ENCODE results near the gene TARBP1.

GRCh38 chr1:234435620-234436019, 43.4 kb downstream of the TARBP1 start:
- TF ChIP-seq, protein P1, sequence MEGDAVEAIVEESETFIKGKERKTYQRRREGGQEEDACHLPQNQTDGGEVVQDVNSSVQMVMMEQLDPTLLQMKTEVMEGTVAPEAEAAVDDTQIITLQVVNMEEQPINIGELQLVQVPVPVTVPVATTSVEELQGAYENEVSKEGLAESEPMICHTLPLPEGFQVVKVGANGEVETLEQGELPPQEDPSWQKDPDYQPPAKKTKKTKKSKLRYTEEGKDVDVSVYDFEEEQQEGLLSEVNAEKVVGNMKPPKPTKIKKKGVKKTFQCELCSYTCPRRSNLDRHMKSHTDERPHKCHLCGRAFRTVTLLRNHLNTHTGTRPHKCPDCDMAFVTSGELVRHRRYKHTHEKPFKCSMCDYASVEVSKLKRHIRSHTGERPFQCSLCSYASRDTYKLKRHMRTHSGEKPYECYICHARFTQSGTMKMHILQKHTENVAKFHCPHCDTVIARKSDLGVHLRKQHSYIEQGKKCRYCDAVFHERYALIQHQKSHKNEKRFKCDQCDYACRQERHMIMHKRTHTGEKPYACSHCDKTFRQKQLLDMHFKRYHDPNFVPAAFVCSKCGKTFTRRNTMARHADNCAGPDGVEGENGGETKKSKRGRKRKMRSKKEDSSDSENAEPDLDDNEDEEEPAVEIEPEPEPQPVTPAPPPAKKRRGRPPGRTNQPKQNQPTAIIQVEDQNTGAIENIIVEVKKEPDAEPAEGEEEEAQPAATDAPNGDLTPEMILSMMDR (IDR thresholded peaks at IDR 0.05) = no peak
- no peak for TF ChIP-seq POLR2A (IDR thresholded peaks at IDR 0.05)
